ENCODE measurements around the gene CARD11.

The CARD11 gene

DNA sequence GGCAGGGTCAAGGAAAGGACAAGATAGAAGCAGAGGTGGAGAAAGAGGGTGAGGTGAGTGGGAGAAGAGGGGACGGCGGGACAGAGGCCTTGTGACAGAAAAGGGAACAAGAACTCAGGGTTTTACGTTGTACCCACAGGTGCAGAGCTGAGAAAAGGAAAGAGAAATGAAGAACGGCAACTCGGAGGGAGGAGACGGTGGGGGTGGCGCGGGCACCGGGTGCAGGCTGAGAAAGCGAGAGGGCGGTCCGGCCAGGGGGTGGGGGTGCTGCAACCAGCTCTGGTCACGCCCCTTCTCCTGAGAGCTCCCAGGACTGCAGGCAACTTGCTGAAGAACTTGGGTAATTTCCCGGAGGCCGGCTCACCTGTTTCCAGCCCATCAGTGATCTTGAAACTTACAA is 65.3 kb downstream of the CARD11 start:
- Histone ChIP-seq H3K9me3 (ENCODE audit: control insufficient read depth, low read length) (no peaks in the 10 kb centered on the region), H3K27me3 (ENCODE audit: control insufficient read depth, insufficient read depth, low read length) (no peaks in the 10 kb centered on the region), H3K4me2 (ENCODE audit: low read length) (peak overlapping the region; percentile 58), H3K79me2 (no peaks in the 10 kb centered on the region), H3K27ac (no peak overlapping the region), H3K36me3 (ENCODE audit: control insufficient read depth, insufficient read depth, low read length) (no peaks in the 10 kb centered on the region), H3K4me1 (no peaks in the 10 kb centered on the region), H2AFZ (no peak overlapping the region), H3K9ac (no peak overlapping the region), H3K4me3 (ENCODE audit: low read depth, low read length) (peak overlapping the region; percentile 19)
- TF ChIP-seq, protein P1, sequence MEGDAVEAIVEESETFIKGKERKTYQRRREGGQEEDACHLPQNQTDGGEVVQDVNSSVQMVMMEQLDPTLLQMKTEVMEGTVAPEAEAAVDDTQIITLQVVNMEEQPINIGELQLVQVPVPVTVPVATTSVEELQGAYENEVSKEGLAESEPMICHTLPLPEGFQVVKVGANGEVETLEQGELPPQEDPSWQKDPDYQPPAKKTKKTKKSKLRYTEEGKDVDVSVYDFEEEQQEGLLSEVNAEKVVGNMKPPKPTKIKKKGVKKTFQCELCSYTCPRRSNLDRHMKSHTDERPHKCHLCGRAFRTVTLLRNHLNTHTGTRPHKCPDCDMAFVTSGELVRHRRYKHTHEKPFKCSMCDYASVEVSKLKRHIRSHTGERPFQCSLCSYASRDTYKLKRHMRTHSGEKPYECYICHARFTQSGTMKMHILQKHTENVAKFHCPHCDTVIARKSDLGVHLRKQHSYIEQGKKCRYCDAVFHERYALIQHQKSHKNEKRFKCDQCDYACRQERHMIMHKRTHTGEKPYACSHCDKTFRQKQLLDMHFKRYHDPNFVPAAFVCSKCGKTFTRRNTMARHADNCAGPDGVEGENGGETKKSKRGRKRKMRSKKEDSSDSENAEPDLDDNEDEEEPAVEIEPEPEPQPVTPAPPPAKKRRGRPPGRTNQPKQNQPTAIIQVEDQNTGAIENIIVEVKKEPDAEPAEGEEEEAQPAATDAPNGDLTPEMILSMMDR (IDR thresholded peaks at IDR 0.05) = no peak

DNA sequence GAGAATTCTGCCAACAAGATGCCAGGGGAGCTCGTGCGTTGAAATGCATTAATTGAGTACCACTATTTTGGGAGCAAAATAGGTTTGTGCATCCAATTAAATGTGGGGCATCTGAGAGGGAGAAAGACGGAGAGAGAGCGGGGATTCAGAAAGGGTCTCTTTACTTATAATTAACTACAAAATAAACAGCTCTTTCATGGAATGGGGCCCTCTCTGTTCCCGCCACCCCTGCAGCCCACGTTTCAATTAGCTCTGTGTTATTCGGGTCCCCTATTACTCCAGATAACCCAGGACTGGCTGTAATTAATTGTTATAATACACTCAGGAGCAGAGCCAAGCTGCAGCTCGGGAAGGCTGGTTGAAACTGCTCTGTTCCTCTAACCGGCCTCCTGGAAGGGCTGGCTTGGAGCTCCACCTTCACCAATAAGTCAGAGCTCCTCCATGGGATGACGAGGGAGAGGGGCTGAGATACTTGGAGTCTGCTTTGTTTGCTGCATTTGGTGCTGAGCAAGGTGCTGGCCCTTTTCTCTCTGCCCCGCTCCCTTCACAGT is 67.8 kb downstream of the CARD11 start:
- Histone ChIP-seq H3K36me3 (ENCODE audit: control insufficient read depth, insufficient read depth, low read length) (no peaks in the 10 kb centered on the region), H3K4me2 (ENCODE audit: low read length) (no peak overlapping the region), H3K9me3 (ENCODE audit: control insufficient read depth, low read length) (no peaks in the 10 kb centered on the region), H3K4me1 (no peaks in the 10 kb centered on the region), H2AFZ (no peak overlapping the region), H3K79me2 (no peaks in the 10 kb centered on the region), H3K27ac (no peak overlapping the region), H3K27me3 (ENCODE audit: control insufficient read depth, insufficient read depth, low read length) (no peaks in the 10 kb centered on the region), H3K9ac (no peak overlapping the region), H3K4me3 (ENCODE audit: low read depth, low read length) (no peak overlapping the region)
- TF ChIP-seq, protein P1 (IDR thresholded peaks at IDR 0.05) = no peak

- Histone ChIP-seq H3K9me3 (ENCODE audit: control insufficient read depth, low read length) (no peaks in the 10 kb centered on the region), H3K27me3 (ENCODE audit: control insufficient read depth, insufficient read depth, low read length) (no peaks in the 10 kb centered on the region), H3K9ac (no peak overlapping the region), H3K27ac (no peak overlapping the region), H3K4me1 (no peaks in the 10 kb centered on the region), H3K79me2 (no peaks in the 10 kb centered on the region), H3K4me2 (ENCODE audit: low read length) (no peak overlapping the region), H3K36me3 (ENCODE audit: control insufficient read depth, insufficient read depth, low read length) (no peaks in the 10 kb centered on the region), H3K4me3 (ENCODE audit: low read depth, low read length) (no peak overlapping the region), H2AFZ (no peak overlapping the region)
- TF ChIP-seq, protein P1 (IDR thresholded peaks at IDR 0.05) = no peak
Observed at GRCh38 chr7:2974093-2974819, 69.4 kb downstream of the CARD11 start.

DNA sequence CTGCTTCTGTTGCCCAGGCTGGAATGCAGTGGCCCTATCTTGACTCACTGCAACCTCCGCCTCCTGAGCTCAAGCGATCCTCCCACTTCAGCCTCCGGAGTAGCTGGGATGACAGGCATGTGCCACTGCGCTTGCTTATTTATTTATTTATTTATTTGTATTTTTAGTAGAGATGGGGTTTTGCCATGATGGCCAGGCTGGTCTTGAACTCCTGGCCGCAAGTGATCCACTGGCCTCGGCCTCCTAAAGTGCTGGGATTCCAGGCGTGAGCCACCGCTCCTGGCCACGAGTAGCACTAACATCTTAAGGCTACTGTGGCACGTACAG is 70.9 kb downstream of the CARD11 start:
- Histone ChIP-seq H3K4me3 (ENCODE audit: low read depth, low read length) (no peak overlapping the region), H3K4me2 (ENCODE audit: low read length) (no peak overlapping the region), H2AFZ (no peak overlapping the region), H3K9me3 (ENCODE audit: control insufficient read depth, low read length) (no peaks in the 10 kb centered on the region), H3K27ac (no peak overlapping the region), H3K9ac (no peak overlapping the region), H3K27me3 (ENCODE audit: control insufficient read depth, insufficient read depth, low read length) (no peaks in the 10 kb centered on the region), H3K36me3 (ENCODE audit: control insufficient read depth, insufficient read depth, low read length) (no peaks in the 10 kb centered on the region), H3K79me2 (no peaks in the 10 kb centered on the region), H3K4me1 (no peaks in the 10 kb centered on the region)
- TF ChIP-seq, protein P1 (IDR thresholded peaks at IDR 0.05) = no peak

Measured in parathyroid adenoma (tissue), 2 donors.